Activated CD8-positive, alpha-beta T cell treated with anti-CD3 and anti-CD28 coated beads for 36 hours (primary cell): ENCODE measurements around the gene WHAMM. TPM values are rescaled to one million over a fixed set of nuclear protein-coding genes. Genes with fewer than 3 reads are reported as not detected.
"Not testable (repeated sequence)": the region's sequence is repeated elsewhere in the genome, so short reads cannot be mapped to it uniquely, and the experiment has no call there.

Experiments used
- ATAC-seq: fragments of 200-7000 bp; cut with Tn5 transposase; one replicate; pipeline ENCODE4 v1.10.0; 2021; ENCODE audit warnings: mild to moderate bottlenecking, moderate library complexity
- CTCF ChIA-PET: fragments of 350-600 bp; sonication (Branson Sonifier 250); formaldehyde crosslinking; loops from one replicate; lab custom pipeline; 2021; ENCODE audit warnings: antibody characterized with exemption; lab: Charles Lee
- POLR2A ChIA-PET: fragments of 350-600 bp; sonication (Branson Sonifier 250); formaldehyde crosslinking; loops from one replicate; lab custom pipeline; 2021; ENCODE audit warnings: antibody characterized with exemption; lab: Charles Lee
- DNase-seq: peaks from one replicate; pipeline ENCODE4 v3.0.0-alpha.2; 2020
- H3K27ac Mint-ChIP-seq: one replicate; pipeline ENCODE4 v1.8.0; 2021; ENCODE audit warnings: mild to moderate bottlenecking, mixed read lengths
- H3K27me3 Mint-ChIP-seq: one replicate; pipeline ENCODE4 v1.8.0; 2021; ENCODE audit warnings: mixed read lengths
- H3K36me3 Mint-ChIP-seq: one replicate; pipeline ENCODE4 v1.8.0; 2021; ENCODE audit warnings: low read depth, mixed read lengths
- H3K4me1 Mint-ChIP-seq: one replicate; pipeline ENCODE4 v1.8.0; 2021; ENCODE audit warnings: low read depth, mixed read lengths
- H3K4me3 Mint-ChIP-seq: one replicate; pipeline ENCODE4 v1.8.0; 2021; ENCODE audit warnings: mild to moderate bottlenecking, moderate library complexity, mixed read lengths
- H3K9me3 Mint-ChIP-seq: one replicate; pipeline ENCODE4 v1.8.0; 2021; ENCODE audit warnings: mixed read lengths
- CTCF ChIP-seq: fragments of 200-600 bp; IDR thresholded peaks from one replicate; pipeline ENCODE4 v1.8.0; 2022; ENCODE audit warnings: antibody characterized with exemption, mild to moderate bottlenecking
- intact Hi-C: fragments of 100-400 bp; cut with micrococcal nuclease; formaldehyde crosslinking; loops from one replicate; pipeline ENCODE4 v1.10.0; 2022
- total RNA-seq, 2 experiments: library from RNA; stranded (reverse); gene quantifications; one replicate each; pipeline ENCODE4 v1.2.3, GENCODE V29; 2021

The WHAMM gene
- total RNA-seq, 2 experiments from 2014 or later: 5.8 to 6.1 TPM

GRCh38 chr15:82858932-82859331 lies 49.5 kb downstream of the WHAMM start:
- no peaks in the 10 kb centered on the region for H3K36me3 Mint-ChIP-seq
- DNase-seq: no peak
- no peak overlapping the region for H3K4me3 Mint-ChIP-seq
- H3K27ac Mint-ChIP-seq: no peak overlapping the region
- intact Hi-C loops: no loop called here
- no peaks in the 10 kb centered on the region for H3K27me3 Mint-ChIP-seq
- H3K4me1 Mint-ChIP-seq: no peaks in the 10 kb centered on the region
- no peaks in the 10 kb centered on the region for H3K9me3 Mint-ChIP-seq
- no peak for ATAC-seq
- TF ChIP-seq CTCF: no peak
- POLR2A ChIA-PET: no interaction called here
- CTCF ChIA-PET: no interaction called here

GRCh38 chr15:82862886-82863285 lies 53.5 kb downstream of the WHAMM start:
- TF ChIP-seq CTCF: no peak
- ChIA-PET CTCF (interaction anchor here (2.8 kb wide), 1 partner anchor 13 kb away, joined by 6 read pairs; no protein-coding TSS in a partner anchor), POLR2A (interaction anchor here (1.0 kb wide), 1 partner anchor 11 kb away, joined by 3 read pairs; no protein-coding TSS in a partner anchor)
- H3K4me1 Mint-ChIP-seq: no peaks in the 10 kb centered on the region
- intact Hi-C loops: no loop called here
- no peaks in the 10 kb centered on the region for H3K36me3 Mint-ChIP-seq
- H3K9me3 Mint-ChIP-seq: no peaks in the 10 kb centered on the region
- ATAC-seq: no peak
- H3K27me3 Mint-ChIP-seq: no peaks in the 10 kb centered on the region
- no peak overlapping the region for H3K27ac Mint-ChIP-seq
- no peak for DNase-seq
- H3K4me3 Mint-ChIP-seq: no peak overlapping the region

- TF ChIP-seq CTCF: no peak
- Mint-ChIP-seq H3K4me3 (no peak overlapping the region), H3K4me1 (no peaks in the 10 kb centered on the region), H3K36me3 (no peaks in the 10 kb centered on the region), H3K9me3 (no peaks in the 10 kb centered on the region), H3K27me3 (no peaks in the 10 kb centered on the region), H3K27ac (no peak overlapping the region)
- POLR2A ChIA-PET: no interaction called here
- CTCF ChIA-PET: interaction anchor here (2.8 kb wide), 1 partner anchor 16 kb away, joined by 6 read pairs; no protein-coding TSS in a partner anchor
- ATAC-seq: no peak
- intact Hi-C loops: no loop called here
- no peak for DNase-seq
These were observed 55.5 kb downstream of the WHAMM start for GRCh38 chr15:82864967-82865366.

GRCh38 chr15:82865581-82865980 lies 56.2 kb downstream of the WHAMM start:
- H3K4me3 Mint-ChIP-seq, intact Hi-C loops, ATAC-seq, H3K9me3 Mint-ChIP-seq, H3K27ac Mint-ChIP-seq, H3K36me3 Mint-ChIP-seq, POLR2A ChIA-PET, H3K27me3 Mint-ChIP-seq, H3K4me1 Mint-ChIP-seq, DNase-seq: not testable (repeated sequence)
- CTCF ChIA-PET: interaction anchor here (2.8 kb wide), 1 partner anchor 16 kb away, joined by 6 read pairs; no protein-coding TSS in a partner anchor

GRCh38 chr15:82865981-82866380 lies 56.6 kb downstream of the WHAMM start:
- intact Hi-C loops, H3K27ac Mint-ChIP-seq, DNase-seq, ATAC-seq, H3K4me3 Mint-ChIP-seq, H3K36me3 Mint-ChIP-seq, POLR2A ChIA-PET, H3K27me3 Mint-ChIP-seq, H3K4me1 Mint-ChIP-seq, H3K9me3 Mint-ChIP-seq: not testable (repeated sequence)
- CTCF ChIA-PET: interaction anchor here (1.6 kb wide), 1 partner anchor 9 kb away, joined by 4 read pairs; no protein-coding TSS in a partner anchor

- Mint-ChIP-seq H3K4me3 (no peak overlapping the region), H3K9me3 (no peaks in the 10 kb centered on the region), H3K4me1 (no peaks in the 10 kb centered on the region), H3K27me3 (no peaks in the 10 kb centered on the region), H3K27ac (no peak overlapping the region), H3K36me3 (no peaks in the 10 kb centered on the region)
- CTCF ChIA-PET: interaction anchor here (1.2 to 1.6 kb wide), 2 partner anchors 21 to 130 kb away, joined by 5 to 6 read pairs; no protein-coding TSS in a partner anchor
- no peak for ATAC-seq
- TF ChIP-seq CTCF: no peak
- POLR2A ChIA-PET: no interaction called here
- intact Hi-C loops: no loop called here
- DNase-seq: no peak
These were observed 61.4 kb downstream of the WHAMM start for GRCh38 chr15:82870727-82871320.
